ENCODE data around the gene SORCS2.

DNA sequence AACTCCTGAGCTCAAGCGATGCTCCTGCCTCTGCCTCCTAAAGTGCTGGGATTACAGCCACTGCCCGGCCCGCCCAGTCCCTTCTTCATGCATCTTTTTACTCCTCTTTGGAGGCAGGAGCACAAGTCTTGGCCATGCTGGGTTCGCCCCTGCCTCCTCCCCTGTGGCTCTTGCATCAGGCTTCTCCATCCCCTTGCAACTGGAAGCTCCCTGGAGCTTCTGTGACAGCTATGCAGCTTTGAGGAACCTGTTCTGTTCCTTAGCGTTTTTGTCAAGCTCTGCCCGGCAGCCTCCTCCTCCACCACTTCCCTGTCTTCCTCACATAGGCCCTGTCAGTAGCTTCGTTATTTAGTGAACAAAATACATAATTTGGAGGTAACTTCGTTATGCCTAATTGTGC is 168.5 kb downstream of the SORCS2 start:
- TF ChIP-seq, protein P1, sequence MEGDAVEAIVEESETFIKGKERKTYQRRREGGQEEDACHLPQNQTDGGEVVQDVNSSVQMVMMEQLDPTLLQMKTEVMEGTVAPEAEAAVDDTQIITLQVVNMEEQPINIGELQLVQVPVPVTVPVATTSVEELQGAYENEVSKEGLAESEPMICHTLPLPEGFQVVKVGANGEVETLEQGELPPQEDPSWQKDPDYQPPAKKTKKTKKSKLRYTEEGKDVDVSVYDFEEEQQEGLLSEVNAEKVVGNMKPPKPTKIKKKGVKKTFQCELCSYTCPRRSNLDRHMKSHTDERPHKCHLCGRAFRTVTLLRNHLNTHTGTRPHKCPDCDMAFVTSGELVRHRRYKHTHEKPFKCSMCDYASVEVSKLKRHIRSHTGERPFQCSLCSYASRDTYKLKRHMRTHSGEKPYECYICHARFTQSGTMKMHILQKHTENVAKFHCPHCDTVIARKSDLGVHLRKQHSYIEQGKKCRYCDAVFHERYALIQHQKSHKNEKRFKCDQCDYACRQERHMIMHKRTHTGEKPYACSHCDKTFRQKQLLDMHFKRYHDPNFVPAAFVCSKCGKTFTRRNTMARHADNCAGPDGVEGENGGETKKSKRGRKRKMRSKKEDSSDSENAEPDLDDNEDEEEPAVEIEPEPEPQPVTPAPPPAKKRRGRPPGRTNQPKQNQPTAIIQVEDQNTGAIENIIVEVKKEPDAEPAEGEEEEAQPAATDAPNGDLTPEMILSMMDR (conservative IDR thresholded peaks at IDR 0.05; ENCODE audit: low read length) = no peak
- TF ChIP-seq EZH2phosphoT487 (IDR thresholded peaks at IDR 0.05; ENCODE audit: borderline replicate concordance, low read depth, low read length) = no peak

Data from OCI-LY7 (cell line).